HG03045 (cell line): Measurements from ENCODE around the gene RAC2.
"Not testable (repeated sequence)": the region's sequence is repeated elsewhere in the genome, so short reads cannot be mapped to it uniquely, and the experiment has no call there.

Source experiments
- ATAC-seq: cut with Tn5 transposase; IDR thresholded peaks from one replicate; pipeline ENCODE4 v1.9.1; 2021; ENCODE audit warnings: mild to moderate bottlenecking, moderate library complexity; ENCODE audit not compliant: unreplicated experiment

Gene RAC2

DNA sequence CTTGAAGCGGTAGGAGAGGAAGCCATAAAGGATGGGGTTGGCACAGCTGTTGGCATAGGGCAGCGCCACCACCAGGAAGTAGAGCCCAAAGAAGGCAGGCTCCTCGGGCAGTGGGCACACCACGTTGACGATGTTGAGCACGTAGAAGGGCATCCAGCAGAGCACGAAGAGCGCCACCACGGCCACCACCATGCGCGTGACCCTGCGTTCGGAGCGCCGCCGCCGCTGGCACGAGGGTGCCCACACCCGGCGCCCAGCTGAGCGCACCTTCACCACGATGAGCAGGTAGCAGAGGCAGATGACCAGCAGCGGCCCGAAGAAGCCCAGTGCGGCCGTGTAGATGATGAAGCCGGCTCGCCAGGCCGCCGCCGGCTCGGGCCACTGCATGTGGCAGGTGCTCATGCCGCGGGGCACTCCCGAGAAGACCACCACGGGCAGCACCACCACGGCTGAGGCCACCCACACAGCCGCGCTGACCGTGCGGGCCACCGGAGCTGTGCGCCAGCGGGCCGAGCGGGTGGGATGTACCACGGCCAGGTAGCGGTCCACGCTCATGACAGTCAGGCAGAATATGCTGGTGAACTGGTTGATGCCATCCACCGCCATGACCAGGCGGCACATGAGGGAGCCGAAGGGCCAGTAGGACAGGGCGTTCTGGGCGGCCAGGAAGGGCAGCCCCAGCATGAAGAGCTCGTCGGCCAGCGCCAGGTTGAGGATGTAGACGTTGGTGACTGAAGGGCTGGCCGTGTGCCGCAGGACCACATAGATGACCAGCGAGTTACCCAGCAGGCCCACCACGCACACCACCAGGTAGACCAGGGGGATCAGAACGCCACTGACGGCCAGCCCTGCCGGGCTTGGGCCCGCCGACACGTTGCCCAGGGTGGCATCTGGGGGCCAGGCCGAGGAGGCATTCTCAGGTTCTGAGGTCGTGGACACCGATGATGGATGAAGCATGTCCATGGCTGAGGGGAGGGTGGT, 36.9 kb downstream of the RAC2 start:
- ATAC-seq: no peak

DNA sequence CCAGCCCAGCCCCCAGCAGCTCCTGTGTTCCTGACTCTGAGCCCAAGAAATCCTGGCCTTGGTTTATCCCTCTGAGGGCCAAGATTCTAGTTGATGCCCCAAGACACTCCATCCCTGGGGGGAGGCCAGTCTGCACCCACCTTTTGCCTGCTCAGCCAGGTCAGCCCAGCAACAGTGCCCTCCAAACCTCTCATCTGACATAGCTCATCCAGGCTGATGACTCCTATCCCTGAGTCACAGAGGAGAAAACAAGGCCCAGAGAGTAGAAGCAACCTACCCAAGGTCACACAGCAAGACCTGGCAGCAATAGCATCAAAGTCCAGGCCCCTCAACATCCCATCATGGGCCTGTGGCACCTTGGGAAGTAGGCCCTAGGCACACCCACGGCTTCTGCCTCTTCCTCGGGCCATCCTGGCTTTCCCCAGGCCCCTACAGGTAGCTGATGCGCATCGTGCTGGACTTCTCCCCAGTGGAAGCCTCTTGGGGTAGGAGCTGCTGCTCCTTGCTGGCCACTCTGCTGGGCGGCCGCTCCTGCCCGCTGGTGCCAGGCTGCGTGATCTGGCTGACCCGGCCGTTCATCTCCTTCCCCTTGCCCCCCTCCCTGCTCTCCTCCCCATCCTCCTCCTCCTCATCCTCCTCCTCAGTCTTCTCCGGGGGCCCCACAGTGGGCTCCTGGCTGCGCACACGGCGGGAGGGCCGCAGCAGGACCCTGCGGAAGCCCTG, 37.8 kb downstream of the RAC2 start:
- ATAC-seq: no peak

DNA sequence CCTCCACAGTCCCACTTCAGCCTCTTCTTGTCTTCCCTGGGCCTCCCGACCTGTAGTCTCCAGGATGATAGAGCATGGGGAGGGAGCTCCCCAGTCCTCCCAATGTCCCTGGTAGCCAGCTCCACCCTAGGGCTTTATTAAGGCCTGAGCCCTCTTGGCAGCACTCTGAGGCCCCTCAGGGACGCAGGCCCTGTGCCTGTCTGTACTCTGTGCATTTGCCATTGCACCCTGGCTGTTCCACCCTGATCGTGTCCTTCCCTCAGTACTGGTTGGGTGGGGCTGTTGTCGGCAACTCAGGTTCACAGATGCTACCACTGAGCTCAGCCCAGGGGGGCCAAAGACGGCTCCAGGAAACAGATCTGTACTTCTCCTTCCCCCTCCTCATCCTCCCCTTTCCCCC, 39.0 kb downstream of the RAC2 start:
- ATAC-seq: no peak

DNA sequence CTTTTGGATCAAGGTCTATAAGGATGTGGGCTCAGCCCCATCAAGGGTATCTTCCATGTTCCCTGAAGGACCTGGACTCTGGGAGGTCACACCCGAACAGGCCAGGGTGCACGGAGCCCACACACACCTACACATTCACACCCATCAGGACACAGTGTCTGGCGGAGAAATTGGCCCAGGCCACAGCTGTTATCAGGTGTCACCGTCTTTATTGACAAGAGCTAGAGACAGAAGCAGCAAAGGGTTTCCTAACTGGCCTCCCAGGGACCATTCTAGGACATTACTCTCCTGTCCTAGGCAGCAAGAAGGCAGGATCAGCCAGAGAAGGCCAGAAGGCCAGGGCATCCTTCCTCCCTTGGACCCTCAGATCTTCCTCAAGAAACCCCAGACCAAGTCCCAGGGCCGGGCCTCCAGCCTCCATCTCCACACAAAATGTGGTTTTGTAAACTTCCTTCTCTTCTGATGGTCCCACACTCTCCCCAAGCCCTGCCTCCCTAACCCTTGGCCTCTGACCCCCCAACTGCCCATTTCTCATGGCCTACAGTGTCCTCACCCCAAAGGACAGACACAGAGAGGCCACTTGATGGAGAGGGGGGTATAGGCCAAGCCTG, 39.9 kb downstream of the RAC2 start:
- no peak for ATAC-seq

DNA sequence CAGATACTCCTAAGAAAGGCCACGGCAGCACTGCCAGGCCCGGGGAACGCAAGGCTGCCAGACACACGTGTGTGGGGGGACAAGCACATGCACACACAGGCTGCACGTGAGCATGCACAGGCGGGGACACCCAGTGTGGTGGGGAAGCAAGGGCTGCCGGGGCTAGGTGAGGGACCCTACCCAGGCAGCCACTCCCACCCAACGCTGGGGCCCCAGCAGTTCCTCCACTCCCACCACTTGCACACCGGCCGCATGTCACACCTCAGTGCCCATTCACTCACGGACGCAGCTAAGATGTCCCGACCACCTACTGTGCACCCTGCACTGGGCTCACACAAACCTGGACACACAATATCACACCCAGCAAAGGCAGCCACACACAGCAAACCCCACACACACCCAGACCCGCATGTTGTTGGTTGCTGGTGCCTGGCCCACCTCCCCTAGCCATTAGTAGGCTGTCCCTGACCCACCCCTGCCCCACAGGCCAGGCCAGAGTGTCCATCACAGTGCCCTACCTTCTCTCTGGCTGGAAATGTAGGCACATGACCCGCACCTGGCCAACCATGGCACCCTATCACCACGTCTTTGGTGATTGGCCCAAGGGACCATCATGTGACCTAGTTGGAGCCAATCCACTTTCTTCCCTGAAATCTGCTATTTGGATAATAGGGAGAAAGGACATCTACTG, 40.6 kb downstream of the RAC2 start:
- ATAC-seq: no peak

DNA sequence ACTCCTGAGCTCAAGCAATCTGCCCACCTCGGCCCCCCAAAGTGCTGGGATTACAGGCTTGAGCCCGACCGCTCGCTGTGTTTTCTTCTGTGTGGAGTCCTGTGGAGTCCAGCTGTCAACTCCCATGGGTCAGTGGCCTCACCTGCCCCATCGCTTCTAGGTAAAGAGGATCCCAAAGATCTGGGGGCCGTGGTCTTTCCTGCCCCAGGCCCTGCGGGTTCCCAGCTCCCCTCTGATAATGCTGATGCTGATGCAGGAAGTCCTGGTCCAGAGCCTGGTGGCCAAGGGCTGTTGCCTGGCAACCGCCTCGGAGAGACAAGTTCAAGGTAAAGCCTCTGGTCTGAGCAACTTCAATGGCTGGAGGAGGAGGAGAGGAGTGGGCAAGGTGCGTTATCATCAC, 41.4 kb downstream of the RAC2 start:
- no peak for ATAC-seq

DNA sequence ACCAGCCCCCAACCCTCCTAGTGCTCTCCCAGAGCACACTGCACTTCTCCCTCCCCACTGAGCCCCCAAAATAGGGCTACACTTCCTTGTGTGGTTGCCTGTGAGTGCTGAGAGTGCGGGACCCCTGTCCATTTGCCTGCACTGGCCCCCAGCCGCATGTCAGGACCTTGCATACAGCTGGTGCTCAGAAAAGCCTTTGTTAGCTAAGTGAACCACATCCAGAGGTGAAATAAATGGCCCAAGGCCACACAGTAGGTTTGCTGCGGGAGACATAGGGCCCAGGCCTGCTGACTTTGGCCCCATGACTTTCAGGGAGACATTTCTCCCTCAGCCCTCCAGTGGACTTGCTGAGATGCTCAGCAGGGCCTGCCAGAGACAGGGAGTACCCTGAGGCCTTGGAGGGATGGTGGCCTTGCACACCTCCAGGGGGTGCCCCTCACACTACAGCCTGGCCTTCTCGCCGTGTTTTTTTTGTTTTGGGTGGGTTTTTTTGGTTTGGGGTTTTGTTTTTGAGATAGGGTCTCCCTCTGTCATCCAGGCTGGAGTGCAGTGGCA, 42.0 kb downstream of the RAC2 start:
- no peak for ATAC-seq

DNA sequence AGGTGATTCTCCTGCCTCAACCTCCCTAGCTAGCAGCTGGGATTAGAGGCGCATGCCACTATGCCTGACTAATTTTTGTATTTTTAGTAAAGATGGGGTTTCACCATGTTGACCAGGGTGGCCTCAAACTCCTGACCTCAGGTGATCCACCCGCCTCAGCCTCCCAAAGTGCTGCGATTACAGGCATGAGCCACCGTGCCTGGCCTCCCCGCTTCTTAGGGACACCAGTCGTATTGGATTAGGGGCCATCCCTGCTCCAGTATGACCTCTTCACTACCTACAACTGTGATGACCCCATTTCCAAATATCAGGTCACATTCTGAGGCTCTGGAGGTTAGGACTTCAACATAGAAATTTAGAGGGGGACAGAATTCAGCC, 42.6 kb downstream of the RAC2 start:
- ATAC-seq: not testable (repeated sequence)

DNA sequence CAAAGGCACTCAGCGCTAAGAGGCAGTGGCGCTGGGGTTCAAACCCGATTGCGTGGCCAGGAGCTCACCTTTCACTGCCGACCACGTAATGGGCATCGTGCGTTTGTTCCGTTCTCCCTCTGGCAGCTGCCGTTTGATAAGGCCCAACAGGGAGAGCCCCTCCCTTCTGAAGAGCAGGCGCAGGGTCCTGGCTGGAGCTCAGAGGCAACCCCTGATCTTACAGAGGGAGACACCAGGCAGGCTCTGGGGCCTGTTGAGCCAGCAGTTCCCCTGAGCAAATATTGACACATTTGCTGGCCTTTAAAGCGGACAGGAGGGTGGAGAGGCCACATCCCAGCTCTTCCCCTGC, 44.3 kb downstream of the RAC2 start:
- peak; percentile 3 for ATAC-seq

DNA sequence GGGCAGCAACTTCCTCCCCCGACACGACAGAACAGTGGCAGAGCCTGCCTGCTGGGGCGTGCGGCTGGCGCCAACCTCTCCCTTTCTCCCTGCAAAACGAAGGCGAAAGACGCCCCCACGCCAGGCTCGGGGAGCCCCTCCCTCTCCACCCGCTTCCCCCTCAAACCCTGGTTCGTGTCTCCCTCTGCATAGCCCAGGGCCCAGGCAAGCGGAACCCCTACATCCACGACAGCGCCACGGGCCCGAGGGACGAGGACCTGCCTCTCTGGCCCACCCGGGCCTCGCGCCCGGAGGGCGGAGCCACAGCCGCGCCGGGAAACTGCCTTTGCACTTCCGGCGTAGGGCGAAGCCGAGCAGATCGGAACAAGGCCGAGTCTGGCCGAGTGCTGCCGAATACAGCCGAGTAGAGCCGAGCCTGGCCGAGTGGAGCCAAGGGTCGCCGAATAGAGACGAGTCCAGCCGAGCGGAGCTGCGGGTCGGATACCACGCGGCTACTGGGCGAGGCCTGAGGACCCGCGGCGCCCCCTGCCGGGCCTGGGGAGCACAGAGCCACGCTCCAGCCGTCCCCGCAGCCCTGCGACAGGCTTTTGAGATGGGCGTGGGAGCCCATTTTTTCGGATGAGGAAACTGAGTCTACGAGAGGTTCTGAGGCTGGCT, 44.8 kb downstream of the RAC2 start:
- peak; percentile 86 for ATAC-seq

DNA sequence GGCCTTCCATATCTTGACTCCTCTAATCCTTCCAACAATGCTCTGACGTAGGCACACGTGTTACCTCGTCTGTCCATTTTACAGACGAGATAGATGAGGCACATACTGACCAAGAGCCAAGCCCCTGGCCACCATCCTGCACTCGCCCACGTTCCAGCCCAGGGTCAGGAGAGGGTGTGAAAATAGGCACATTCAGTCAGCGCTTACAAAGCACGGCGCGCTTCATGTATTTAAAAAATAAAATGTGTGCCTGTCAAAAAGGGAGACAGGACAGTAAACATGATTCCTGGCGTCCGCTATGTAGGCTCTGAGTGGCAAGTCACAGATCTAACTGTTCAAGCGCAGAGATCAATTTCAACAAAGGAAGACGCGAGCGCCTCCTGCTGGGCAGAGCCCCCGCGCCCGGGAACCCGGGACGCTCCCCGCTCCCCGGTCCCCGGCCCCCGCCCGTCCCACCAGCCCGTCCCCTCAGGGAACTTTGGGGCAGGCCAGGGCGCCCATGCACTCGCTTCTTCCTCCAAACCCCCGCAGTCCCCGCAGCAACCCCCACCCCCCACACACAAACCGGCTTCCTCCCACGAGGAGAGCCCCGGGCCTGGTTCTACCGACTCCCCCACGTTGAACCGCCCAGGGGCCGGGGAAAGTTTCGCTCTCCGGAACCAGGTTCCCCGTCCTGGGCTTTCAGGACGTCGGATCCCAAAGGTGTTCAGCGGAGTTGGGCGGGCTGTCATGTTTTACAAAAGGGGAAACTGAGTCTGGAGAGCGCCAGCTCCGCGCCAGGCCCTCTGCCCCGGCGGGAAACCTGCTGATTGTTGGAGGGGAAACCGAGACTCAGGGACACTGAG, 45.6 kb downstream of the RAC2 start:
- peak; percentile 6 for ATAC-seq

DNA sequence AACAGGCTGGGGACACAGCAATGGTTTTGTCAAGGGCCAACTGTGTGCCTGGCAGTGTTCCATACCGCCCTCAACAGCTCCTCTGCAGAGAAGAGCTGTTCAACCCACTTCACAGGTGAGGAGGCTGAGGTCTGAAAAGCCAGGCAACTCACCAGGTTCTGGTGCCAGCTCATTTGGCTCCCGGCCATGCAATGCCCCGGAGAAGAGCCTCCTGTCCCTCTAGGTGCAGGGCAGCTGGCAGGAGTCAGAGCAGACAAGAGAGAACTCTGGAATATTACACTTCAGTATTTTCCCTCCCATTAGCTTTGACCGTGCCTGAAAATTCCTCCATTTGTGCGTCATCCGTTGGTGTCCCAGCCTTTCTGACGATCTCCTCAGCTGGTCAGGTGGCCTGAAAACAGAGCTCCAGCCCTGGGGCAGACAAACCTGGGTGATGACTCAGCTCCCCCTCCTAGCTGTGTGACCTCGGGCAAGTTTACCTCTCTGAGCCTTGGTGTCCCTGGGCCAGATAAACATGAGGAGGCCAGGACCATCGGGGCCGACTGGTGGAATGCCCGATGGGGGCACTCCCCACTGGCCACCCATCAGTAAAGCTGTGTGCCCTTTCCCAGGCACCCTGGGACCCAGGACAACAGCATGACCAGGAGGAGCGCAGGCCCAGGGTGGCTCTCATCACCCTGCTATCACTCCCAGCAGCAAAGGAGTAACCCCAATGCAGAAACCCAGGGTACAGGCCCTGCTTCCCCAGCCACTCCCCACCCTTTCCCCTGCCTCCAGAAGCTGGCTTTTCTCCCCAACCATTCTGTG, 46.4 kb downstream of the RAC2 start:
- no peak for ATAC-seq

DNA sequence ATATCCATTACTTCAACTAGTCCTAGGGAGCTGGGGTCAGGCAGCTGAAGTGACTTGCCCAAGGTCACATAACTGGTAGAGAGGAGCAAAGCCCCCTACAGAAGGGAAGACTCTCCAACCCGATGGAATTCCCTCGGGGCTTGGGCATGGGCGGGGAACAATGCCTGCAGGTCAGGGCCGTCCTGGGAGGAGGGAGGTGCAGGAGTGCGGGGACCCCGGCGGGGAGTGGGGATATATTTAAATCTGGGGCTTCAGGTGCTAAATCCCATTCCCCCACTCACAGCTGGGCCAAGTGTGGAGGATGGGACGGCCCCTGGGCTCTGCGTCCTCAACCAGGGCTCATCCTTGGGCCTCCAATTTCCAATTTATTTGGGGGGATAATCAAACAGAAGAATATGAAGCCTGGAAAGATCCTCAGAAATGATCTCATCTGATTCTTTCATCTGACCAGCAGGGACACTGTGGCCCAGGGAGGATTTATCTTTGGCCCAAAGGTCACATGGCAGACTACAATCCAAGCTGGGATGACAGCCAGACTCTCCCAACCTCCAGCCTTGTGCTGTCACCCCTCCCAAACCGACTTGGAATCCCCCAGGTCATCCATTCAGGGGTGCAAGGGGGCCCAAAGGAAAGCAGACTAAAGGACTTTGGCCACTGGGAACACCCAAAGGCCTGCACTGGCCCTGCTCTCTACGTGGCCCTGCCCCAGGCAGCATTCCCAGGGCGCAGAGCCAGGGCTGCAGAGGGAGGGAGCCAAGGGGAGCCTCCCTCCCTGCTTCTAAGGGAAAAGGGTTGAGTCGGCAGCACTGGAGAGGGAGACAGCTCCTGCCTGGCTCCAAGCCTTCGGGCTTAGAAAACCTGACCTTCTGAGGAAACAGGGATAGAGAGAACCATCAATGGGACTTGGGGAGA, 47.3 kb downstream of the RAC2 start:
- ATAC-seq: no peak

DNA sequence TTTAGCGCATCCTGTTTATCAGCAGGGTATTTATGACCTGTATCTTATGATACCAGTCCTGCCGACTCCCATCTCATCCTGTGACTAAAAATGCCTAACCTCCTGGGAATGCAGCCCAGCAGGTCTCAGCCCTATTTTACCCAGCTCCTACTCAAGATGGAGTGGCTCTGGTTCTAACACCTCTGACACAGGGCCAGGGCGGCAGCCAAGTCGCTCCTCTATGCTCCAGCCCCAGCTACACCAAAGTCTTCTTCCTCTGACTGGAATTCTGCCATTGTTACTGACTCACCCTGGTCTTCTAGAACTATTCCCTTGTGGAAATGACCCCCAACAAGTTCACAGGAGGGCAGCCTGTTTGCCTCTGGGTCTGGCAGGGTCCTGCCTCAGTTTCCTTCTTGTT, 48.1 kb downstream of the RAC2 start:
- no peak for ATAC-seq

DNA sequence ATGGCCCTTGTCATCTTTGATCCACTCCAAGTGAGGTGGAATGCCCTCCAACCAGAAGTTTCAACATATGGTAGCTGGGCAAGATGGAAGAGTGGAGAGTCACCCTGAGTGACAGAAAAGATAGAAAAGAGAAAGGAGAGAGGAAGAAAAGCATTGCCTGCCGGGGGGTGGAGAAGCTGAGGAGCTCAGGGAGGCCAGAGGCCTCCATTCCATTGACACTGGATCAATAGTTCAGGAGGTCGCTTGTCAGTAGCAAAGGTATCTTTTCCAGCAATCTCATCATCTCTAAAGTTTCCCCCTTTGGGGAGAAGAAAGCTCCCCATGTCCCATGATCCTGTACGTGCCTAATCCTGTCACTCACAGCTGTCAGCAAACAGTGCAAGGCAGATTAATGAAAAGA, 49.3 kb downstream of the RAC2 start:
- ATAC-seq: no peak

DNA sequence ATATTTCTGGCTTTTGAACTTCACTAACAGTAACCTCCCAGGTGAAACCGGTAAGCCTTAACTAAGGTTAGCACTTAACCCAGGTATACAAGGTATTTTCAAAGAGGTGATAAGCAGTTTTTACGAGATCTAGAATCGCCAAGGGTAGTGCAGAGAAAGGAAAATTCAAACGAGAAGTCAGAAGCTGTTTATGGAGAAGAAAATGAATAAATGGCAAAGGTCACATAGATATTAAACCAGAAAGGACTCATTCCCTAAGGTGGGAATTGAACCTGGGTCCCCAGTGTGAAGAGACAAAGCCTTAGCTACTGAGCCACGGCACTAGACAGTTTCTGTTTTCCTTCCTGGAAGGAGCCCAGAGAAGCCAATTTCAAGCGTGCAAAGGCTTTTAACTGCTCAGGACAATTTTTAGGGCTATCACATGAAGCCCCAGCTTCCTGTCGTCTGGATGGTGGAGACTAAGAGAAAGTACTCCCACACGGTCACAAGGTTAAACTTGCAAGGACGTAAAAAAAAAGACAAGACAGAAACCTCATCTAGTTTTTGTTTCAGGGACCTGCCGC, 50.4 kb downstream of the RAC2 start:
- no peak for ATAC-seq

DNA sequence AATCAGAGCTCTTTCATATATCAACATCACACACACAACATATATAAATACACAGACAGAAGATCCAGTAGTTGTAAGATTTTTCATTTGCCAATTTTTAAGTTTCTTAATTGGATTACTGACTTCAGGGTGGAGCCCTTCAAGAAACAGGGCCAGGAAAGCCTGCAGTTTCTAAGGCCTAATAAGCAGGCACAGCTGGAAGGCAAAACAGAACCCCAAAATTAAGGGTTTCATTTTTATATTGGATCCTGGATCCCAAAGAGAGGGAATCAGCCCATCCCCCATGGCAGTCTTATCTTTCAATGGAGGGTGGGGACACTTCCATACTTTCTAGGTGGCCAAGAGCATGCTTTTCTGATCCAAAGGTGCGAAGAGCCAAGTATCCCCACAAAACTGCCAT, 51.3 kb downstream of the RAC2 start:
- ATAC-seq: no peak
